H1 (cell line): ENCODE data around the gene MAB21L3.

Experiments used
- CHD2 ChIP-seq: IDR thresholded peaks from 2 replicates; pipeline ENCODE4 v1.6.1; 2012; ENCODE audit warnings: low read length, improper control_type of control experiment
- CTCF ChIP-seq, 3 experiments: IDR thresholded peaks; 1 replicate in 2 of 3; 2 replicates in 1 of 3; pipeline versions ENCODE4 v1.5.1 to v1.6.1; 2011; ENCODE audit warnings: low read length in 3 of 3, mild to moderate bottlenecking in 3 of 3, inconsistent platforms in 2 of 3, low read depth in 1 of 3, moderate library complexity in 1 of 3; ENCODE audit not compliant: insufficient read depth in 1 of 3; ENCODE audit errors: control extremely low read depth in 1 of 3
- EP300 ChIP-seq, 2 experiments: IDR thresholded peaks; 1 replicate in 1 of 2; 2 replicates in 1 of 2; pipeline ENCODE4 v1.6.1; 2011 to 2012; ENCODE audit warnings: low read depth in 2 of 2, low read length in 2 of 2, mild to moderate bottlenecking in 2 of 2, borderline replicate concordance in 1 of 2, inconsistent platforms in 1 of 2, moderate library complexity in 1 of 2
- JUN ChIP-seq: IDR thresholded peaks from 2 replicates; pipeline ENCODE4 v1.6.1; 2011; ENCODE audit warnings: low read depth, mild to moderate bottlenecking, improper control_type of control experiment, low read length
- JUND ChIP-seq: IDR thresholded peaks from 2 replicates; pipeline ENCODE4 v1.6.1; 2011; ENCODE audit warnings: mild to moderate bottlenecking, improper control_type of control experiment, low read length
- SP2 ChIP-seq: IDR thresholded peaks from 2 replicates; pipeline ENCODE4 v1.6.1; 2012; ENCODE audit warnings: mild to moderate bottlenecking, low read length, inconsistent platforms
- SRF ChIP-seq: IDR thresholded peaks from 2 replicates; pipeline ENCODE4 v1.6.1; 2011; ENCODE audit warnings: mild to moderate bottlenecking, low read depth, low read length, moderate library complexity
- YY1 ChIP-seq: IDR thresholded peaks from 2 replicates; pipeline ENCODE4 v1.6.1; 2011; ENCODE audit warnings: low read depth, mild to moderate bottlenecking, low read length

GRCh38 chr1:116138277-116138792 is 27.1 kb downstream of the MAB21L3 start:
- TF ChIP-seq EP300 (IDR thresholded peaks at IDR 0.05; ENCODE audit: borderline replicate concordance in 1 of 2, low read depth in 2 of 2, low read length in 2 of 2) = no peak
- no peak for TF ChIP-seq CTCF (IDR thresholded peaks at IDR 0.05; ENCODE audit: control extremely low read depth in 1 of 3, insufficient read depth in 1 of 3, low read depth in 1 of 3, low read length in 3 of 3)
- TF ChIP-seq SP2 = no peak
- TF ChIP-seq YY1 = no peak
- no peak for TF ChIP-seq JUN
- no peak for TF ChIP-seq CHD2
- TF ChIP-seq JUND = no peak
- TF ChIP-seq SRF = no peak
